Liver (tissue), 9 donors: ENCODE measurements around the gene FRYL. TPM values are rescaled to one million over a fixed set of nuclear protein-coding genes. Genes with fewer than 3 reads are reported as not detected.

ENCODE experiments used
- DNase-seq: peaks from one replicate; pipeline ENCODE4 v3.0.0-alpha.2; 2017; ENCODE audit warnings: low spot score
- H3K27ac ChIP-seq, 2 donors: one replicate each; pipeline ENCODE4 v1.7.0; 2013; ENCODE audit warnings: inconsistent platforms in 2 of 2, low read length in 2 of 2, control low read depth in 1 of 2, low read depth in 1 of 2, mild to moderate bottlenecking in 1 of 2
- H3K27me3 ChIP-seq, 4 donors: one replicate each; pipeline versions ENCODE4 v1.6.1 to v1.7.0; 2013; ENCODE audit warnings: low read length in 3 of 4, inconsistent platforms in 1 of 4, mild to moderate bottlenecking in 1 of 4, moderate library complexity in 1 of 4; ENCODE audit not compliant: control insufficient read depth in 4 of 4, insufficient read depth in 4 of 4
- H3K36me3 ChIP-seq, 4 donors: one replicate each; pipeline versions ENCODE4 v1.6.1 to v1.7.0; 2013; ENCODE audit warnings: low read length in 3 of 4, mild to moderate bottlenecking in 3 of 4, low read depth in 1 of 4, moderate library complexity in 1 of 4; ENCODE audit not compliant: control insufficient read depth in 4 of 4, insufficient read depth in 3 of 4
- H3K4me1 ChIP-seq, 4 donors: one replicate each; pipeline versions ENCODE4 v1.6.1 to v1.7.0; 2013; ENCODE audit warnings: low read length in 3 of 4, mild to moderate bottlenecking in 3 of 4, moderate library complexity in 1 of 4; ENCODE audit not compliant: control insufficient read depth in 4 of 4, insufficient read depth in 4 of 4
- H3K4me3 ChIP-seq, 3 donors: one replicate each; pipeline versions ENCODE4 v1.6.1 to v1.7.0; 2013; ENCODE audit warnings: low read length in 3 of 3, control low read depth in 1 of 3, low read depth in 1 of 3, mild to moderate bottlenecking in 1 of 3
- H3K9ac ChIP-seq, 2 donors: one replicate each; pipeline ENCODE4 v1.7.0; 2013; ENCODE audit warnings: low read length in 2 of 2, mild to moderate bottlenecking in 2 of 2, moderate library complexity in 2 of 2, control low read depth in 1 of 2, low read depth in 1 of 2
- H3K9me3 ChIP-seq, 4 donors: one replicate each; pipeline versions ENCODE4 v1.6.1 to v1.7.0; 2013; ENCODE audit warnings: low read length in 3 of 4; ENCODE audit not compliant: control insufficient read depth in 4 of 4
- EGR1 ChIP-seq, 2 donors: IDR thresholded peaks; 2 replicates each; pipeline ENCODE4 v1.6.1; 2016 to 2018; ENCODE audit warnings: antibody characterized with exemption in 2 of 2, low read depth in 2 of 2
- FOXA1 ChIP-seq: IDR thresholded peaks from 2 replicates; pipeline ENCODE4 v1.6.1; 2016; ENCODE audit warnings: antibody characterized with exemption
- FOXA2 ChIP-seq: IDR thresholded peaks from 2 replicates; pipeline ENCODE4 v1.6.1; 2016; ENCODE audit warnings: antibody characterized with exemption
- GABPA ChIP-seq, 2 donors: IDR thresholded peaks in 1 of 2; conservative IDR thresholded peaks in 1 of 2; 2 replicates each; pipeline ENCODE4 v1.6.1; 2016; ENCODE audit warnings: antibody characterized with exemption in 2 of 2, mild to moderate bottlenecking in 1 of 2, moderate library complexity in 1 of 2
- HNF4A ChIP-seq, 2 donors: conservative IDR thresholded peaks; 2 replicates each; pipeline ENCODE4 v1.6.1; 2016; ENCODE audit warnings: antibody characterized with exemption in 2 of 2, mild to moderate bottlenecking in 2 of 2
- HNF4G ChIP-seq: IDR thresholded peaks from 2 replicates; pipeline ENCODE4 v1.6.1; 2016; ENCODE audit warnings: antibody characterized with exemption
- JUND ChIP-seq, 2 donors: IDR thresholded peaks; 2 replicates each; pipeline ENCODE4 v1.6.1; 2016; ENCODE audit warnings: antibody characterized with exemption in 2 of 2
- NR2F2 ChIP-seq: IDR thresholded peaks from 2 replicates; pipeline ENCODE4 v1.6.1; 2016; ENCODE audit warnings: antibody characterized with exemption
- RAD21 ChIP-seq, 2 donors: IDR thresholded peaks; 2 replicates each; pipeline ENCODE4 v1.6.1; 2016; ENCODE audit warnings: antibody characterized with exemption in 2 of 2, mild to moderate bottlenecking in 2 of 2
- RXRA ChIP-seq, 2 donors: IDR thresholded peaks; 2 replicates each; pipeline ENCODE4 v1.6.1; 2017 to 2018; ENCODE audit warnings: antibody characterized with exemption in 2 of 2, mild to moderate bottlenecking in 1 of 2
- SP1 ChIP-seq: IDR thresholded peaks from 2 replicates; pipeline ENCODE4 v1.6.1; 2018; ENCODE audit warnings: antibody characterized with exemption, mild to moderate bottlenecking
- TAF1 ChIP-seq: conservative IDR thresholded peaks from 2 replicates; pipeline ENCODE4 v1.6.1; 2016; ENCODE audit warnings: antibody characterized with exemption, mild to moderate bottlenecking
- YY1 ChIP-seq: IDR thresholded peaks from 2 replicates; pipeline ENCODE4 v1.6.1; 2016; ENCODE audit warnings: antibody characterized with exemption, mild to moderate bottlenecking
- WGBS: extraction: QIAGEN DNeasy Blood & Tissue Kit; methylation state at CpG from one replicate; pipeline ENCODE4 v1.1.7; 2013; 5-methylcytosine and 5-hydroxymethylcytosine counted together
- polyA plus RNA-seq, 2 donors: library from polyadenylated mRNA; stranded (reverse) in 1 of 2; unstranded in 1 of 2; fragments of 200-250 nt in 1 of 2; fragments of >200 nt in 1 of 2; fragmentation: Nextera tagmentation in 1 of 2; extraction: Ambion mirVana in 1 of 2; gene quantifications; one replicate each; pipeline versions ENCODE4 v1.2.1 to v1.2.3, GENCODE V29; 2013 to 2015
- total RNA-seq, 2 donors: library from RNA; depleted of rRNA; stranded (reverse); fragments of >200 nt; gene quantifications; one replicate each; pipeline ENCODE4 v1.2.3, GENCODE V29; 2014
- TF ChIP-seq, protein P1 (sequence below): fragments of 150-350 bp; IDR thresholded peaks from 2 replicates; pipeline ENCODE4 v1.5.1; 2017; ENCODE audit warnings: improper control_type of control experiment, low read depth, low read length; ENCODE audit not compliant: missing input control
- TF ChIP-seq, protein P2 (sequence below): IDR thresholded peaks from 2 replicates; pipeline ENCODE4 v1.6.1; 2016; ENCODE audit warnings: antibody characterized with exemption
- TF ChIP-seq, protein P3 (sequence below): IDR thresholded peaks from 2 replicates; pipeline ENCODE4 v1.6.1; 2016; ENCODE audit warnings: antibody characterized with exemption, mild to moderate bottlenecking
- TF ChIP-seq, protein P4 (sequence below): IDR thresholded peaks from 2 replicates; pipeline ENCODE4 v1.6.1; 2016; ENCODE audit warnings: antibody characterized with exemption
- donor health status: healthy.
- donor health status: healthy.
- donor health status: healthy.
- donor health status: healthy.
- donor health status: healthy.

Gene FRYL
- total and polyA plus RNA-seq, 4 donors, result 5.3 to 79.0 (median 27.2) TPM

DNA sequence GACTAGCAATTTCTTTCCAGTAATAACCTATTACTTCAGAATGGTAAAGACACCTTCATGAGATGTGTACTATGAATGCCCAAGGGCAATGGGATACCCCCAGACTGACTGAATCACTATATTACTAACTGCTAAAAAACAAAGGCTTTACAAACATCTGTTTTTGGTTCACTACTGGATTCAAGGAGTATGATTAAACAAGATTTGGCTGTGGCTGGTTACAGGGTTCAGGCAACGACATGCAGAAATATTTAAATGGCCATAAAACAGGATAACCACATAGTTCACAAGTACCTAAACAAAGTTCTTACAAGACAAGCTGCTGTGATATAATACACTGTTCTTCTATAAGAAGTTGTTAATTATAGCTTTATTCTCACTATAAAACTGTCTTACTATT, 128.2 kb downstream of the FRYL start (continued):
- TF ChIP-seq, protein P1, sequence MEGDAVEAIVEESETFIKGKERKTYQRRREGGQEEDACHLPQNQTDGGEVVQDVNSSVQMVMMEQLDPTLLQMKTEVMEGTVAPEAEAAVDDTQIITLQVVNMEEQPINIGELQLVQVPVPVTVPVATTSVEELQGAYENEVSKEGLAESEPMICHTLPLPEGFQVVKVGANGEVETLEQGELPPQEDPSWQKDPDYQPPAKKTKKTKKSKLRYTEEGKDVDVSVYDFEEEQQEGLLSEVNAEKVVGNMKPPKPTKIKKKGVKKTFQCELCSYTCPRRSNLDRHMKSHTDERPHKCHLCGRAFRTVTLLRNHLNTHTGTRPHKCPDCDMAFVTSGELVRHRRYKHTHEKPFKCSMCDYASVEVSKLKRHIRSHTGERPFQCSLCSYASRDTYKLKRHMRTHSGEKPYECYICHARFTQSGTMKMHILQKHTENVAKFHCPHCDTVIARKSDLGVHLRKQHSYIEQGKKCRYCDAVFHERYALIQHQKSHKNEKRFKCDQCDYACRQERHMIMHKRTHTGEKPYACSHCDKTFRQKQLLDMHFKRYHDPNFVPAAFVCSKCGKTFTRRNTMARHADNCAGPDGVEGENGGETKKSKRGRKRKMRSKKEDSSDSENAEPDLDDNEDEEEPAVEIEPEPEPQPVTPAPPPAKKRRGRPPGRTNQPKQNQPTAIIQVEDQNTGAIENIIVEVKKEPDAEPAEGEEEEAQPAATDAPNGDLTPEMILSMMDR, result no peak
- TF ChIP-seq EGR1 (IDR thresholded peaks at IDR 0.05; ENCODE audit: low read depth in 2 of 2), result no peak
- TF ChIP-seq RXRA (IDR thresholded peaks at IDR 0.05), result no peak
- no peak for TF ChIP-seq RAD21 (IDR thresholded peaks at IDR 0.05)
- TF ChIP-seq TAF1, result no peak
- TF ChIP-seq FOXA1, result no peak
- TF ChIP-seq FOXA2, result no peak
- TF ChIP-seq, protein P2, sequence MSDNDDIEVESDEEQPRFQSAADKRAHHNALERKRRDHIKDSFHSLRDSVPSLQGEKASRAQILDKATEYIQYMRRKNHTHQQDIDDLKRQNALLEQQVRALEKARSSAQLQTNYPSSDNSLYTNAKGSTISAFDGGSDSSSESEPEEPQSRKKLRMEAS, result no peak

DNA sequence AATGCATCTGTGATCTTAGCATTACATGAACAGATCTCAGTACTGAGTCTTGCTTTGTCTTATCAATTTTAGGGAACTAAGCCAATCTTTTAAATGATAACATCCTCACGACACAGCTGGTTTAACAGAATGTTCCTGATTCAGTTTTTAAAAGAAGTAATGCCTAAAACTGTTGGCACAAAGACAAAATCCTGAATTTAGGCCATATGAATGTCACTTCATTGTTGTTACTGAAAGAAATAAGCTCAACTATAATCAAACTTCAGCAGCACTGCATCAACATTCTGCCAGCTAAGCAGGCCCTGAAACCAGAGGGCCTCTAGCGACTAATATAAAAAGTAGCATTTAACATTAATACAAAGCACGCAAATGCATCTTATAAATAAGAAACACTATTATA, 130.6 kb downstream of the FRYL start:
- Histone ChIP-seq H3K9me3 (no peaks in the 10 kb centered on the region), H3K4me1 (no peaks in the 10 kb centered on the region), H3K4me3 (no peak overlapping the region), H3K9ac (no peak overlapping the region), H3K27ac (no peak overlapping the region), H3K27me3 (no peaks in the 10 kb centered on the region), H3K36me3 (no peaks in the 10 kb centered on the region)
- TF ChIP-seq HNF4G (no peak), YY1 (no peak), RAD21 (IDR thresholded peaks at IDR 0.05) (no peak), JUND (IDR thresholded peaks at IDR 0.05) (no peak), FOXA1 (no peak), RXRA (IDR thresholded peaks at IDR 0.05) (no peak), HNF4A (conservative IDR thresholded peaks at IDR 0.05) (no peak), GABPA (IDR thresholded peaks at IDR 0.05 in 1 of 2, conservative IDR thresholded peaks at IDR 0.05 in 1 of 2) (no peak), FOXA2 (no peak), NR2F2 (no peak), SP1 (no peak)
- TF ChIP-seq, protein P2, result no peak
- TF ChIP-seq, protein P1, result no peak
- 76% methylated on average over 3 of the region's 3 CpGs for WGBS
- no peak for DNase-seq

DNA sequence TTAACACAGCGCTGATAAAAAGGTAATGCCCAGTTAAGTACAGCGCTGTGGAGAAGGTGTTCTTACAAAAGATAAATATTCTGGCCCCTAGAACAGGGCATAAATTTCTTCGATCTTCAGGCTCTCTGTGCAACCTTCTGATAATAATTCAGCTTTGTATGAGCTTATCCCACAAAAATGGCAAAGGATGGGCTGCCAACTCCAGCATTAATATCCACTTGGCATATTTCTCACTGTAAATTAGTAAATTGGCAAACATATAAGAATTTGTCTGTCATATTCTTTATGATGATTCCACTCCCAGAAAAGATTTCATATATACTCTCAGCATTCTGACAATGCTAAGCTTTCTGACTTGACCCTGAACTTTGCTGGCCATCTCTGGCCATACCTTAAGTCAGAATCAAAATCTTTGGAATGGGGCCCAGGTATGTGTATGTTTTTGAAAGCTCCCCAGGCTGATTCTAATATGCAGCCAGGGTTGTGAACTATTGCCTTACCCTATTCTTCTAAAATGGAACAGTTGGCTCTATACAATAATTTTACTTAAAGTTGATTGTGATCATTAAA, 134.8 kb downstream of the FRYL start:
- no peaks in the 10 kb centered on the region for H3K27me3 ChIP-seq
- no peaks in the 10 kb centered on the region for H3K36me3 ChIP-seq
- H3K4me1 ChIP-seq, result peaks cover 0 to 5% (median 0%) of the 10 kb centered on the region in 4 donors
- WGBS, result 96% methylated on average over 3 of the region's 3 CpGs
- no peak overlapping the region for H3K9ac ChIP-seq
- no peak for DNase-seq
- no peak overlapping the region for H3K4me3 ChIP-seq
- H3K9me3 ChIP-seq, result no peaks in the 10 kb centered on the region
- H3K27ac ChIP-seq, result no peak overlapping the region
- TF ChIP-seq FOXA2, result no peak
- no peak for TF ChIP-seq EGR1 (IDR thresholded peaks at IDR 0.05; ENCODE audit: low read depth in 2 of 2)
- TF ChIP-seq GABPA (IDR thresholded peaks at IDR 0.05 in 1 of 2, conservative IDR thresholded peaks at IDR 0.05 in 1 of 2), result no peak
- TF ChIP-seq TAF1, result no peak
- TF ChIP-seq SP1, result no peak
- TF ChIP-seq, protein P3, sequence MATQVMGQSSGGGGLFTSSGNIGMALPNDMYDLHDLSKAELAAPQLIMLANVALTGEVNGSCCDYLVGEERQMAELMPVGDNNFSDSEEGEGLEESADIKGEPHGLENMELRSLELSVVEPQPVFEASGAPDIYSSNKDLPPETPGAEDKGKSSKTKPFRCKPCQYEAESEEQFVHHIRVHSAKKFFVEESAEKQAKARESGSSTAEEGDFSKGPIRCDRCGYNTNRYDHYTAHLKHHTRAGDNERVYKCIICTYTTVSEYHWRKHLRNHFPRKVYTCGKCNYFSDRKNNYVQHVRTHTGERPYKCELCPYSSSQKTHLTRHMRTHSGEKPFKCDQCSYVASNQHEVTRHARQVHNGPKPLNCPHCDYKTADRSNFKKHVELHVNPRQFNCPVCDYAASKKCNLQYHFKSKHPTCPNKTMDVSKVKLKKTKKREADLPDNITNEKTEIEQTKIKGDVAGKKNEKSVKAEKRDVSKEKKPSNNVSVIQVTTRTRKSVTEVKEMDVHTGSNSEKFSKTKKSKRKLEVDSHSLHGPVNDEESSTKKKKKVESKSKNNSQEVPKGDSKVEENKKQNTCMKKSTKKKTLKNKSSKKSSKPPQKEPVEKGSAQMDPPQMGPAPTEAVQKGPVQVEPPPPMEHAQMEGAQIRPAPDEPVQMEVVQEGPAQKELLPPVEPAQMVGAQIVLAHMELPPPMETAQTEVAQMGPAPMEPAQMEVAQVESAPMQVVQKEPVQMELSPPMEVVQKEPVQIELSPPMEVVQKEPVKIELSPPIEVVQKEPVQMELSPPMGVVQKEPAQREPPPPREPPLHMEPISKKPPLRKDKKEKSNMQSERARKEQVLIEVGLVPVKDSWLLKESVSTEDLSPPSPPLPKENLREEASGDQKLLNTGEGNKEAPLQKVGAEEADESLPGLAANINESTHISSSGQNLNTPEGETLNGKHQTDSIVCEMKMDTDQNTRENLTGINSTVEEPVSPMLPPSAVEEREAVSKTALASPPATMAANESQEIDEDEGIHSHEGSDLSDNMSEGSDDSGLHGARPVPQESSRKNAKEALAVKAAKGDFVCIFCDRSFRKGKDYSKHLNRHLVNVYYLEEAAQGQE, result no peak
- TF ChIP-seq JUND (IDR thresholded peaks at IDR 0.05), result no peak
- TF ChIP-seq, protein P2, result no peak
- TF ChIP-seq, protein P4, sequence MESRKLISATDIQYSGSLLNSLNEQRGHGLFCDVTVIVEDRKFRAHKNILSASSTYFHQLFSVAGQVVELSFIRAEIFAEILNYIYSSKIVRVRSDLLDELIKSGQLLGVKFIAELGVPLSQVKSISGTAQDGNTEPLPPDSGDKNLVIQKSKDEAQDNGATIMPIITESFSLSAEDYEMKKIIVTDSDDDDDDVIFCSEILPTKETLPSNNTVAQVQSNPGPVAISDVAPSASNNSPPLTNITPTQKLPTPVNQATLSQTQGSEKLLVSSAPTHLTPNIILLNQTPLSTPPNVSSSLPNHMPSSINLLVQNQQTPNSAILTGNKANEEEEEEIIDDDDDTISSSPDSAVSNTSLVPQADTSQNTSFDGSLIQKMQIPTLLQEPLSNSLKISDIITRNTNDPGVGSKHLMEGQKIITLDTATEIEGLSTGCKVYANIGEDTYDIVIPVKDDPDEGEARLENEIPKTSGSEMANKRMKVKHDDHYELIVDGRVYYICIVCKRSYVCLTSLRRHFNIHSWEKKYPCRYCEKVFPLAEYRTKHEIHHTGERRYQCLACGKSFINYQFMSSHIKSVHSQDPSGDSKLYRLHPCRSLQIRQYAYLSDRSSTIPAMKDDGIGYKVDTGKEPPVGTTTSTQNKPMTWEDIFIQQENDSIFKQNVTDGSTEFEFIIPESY, result no peak
- no peak for TF ChIP-seq FOXA1
- TF ChIP-seq RXRA (IDR thresholded peaks at IDR 0.05), result no peak
- no peak for TF ChIP-seq HNF4A (conservative IDR thresholded peaks at IDR 0.05)
- no peak for TF ChIP-seq YY1
- no peak for TF ChIP-seq NR2F2
- TF ChIP-seq RAD21 (IDR thresholded peaks at IDR 0.05), result no peak
